Measurements from ENCODE around the gene MED25. TPM values are rescaled to one million over a fixed set of nuclear protein-coding genes. Genes with fewer than 3 reads are reported as not detected.

MED25 gene
- total RNA-seq, 2 experiments from 2014 or later, result 35.7 to 38.7 TPM

DNA sequence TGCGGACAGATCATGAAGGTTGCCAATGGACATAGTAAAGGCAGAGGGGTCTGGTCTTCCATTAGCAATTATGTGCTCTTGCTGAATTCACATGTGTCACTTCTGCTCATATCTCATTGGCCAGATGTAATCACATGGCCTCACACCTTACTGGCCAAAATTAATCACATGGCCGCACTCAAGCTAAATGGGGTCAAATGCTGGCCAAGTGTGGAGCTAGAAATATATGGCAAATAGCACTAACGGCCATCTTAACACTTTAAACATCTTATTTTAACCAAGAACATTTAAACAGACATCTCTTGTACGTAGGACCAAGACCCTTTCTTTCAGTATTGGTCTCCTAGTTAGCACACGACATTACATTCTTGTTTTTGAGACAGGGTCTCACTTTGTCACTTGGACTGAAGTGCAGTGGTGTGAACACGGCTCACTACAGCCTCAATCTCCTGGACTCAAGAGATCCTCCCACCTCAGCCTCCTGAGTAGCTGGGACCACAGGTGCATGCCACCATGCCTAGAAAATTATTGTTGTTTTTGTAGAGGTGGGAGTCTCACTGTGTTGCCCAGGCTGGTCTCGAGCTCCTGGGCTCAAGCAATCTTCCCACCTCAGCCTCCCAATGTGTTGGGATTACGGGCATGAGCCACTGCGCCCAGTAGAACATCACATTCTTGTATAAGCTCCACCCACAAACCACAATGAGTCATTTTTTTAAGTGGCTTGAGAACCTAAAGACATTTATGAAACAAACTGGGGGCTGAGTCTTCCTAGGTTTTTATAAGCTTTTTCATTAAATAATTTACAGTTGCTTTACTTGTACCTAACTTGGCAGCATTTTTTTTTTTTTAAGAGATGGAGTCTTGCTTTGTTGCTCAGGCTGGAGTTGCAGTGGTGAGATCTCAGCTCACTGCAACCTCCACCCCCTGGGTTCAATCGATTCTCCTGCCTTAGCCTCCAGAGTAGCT, 29.9 kb downstream of the MED25 start:
- ChIA-PET CTCF (interaction anchor here (0.7 to 1.7 kb wide), 8 partner anchors 9 to 131 kb away, joined by 3 to 5 read pairs (median 4); no protein-coding TSS in a partner anchor), POLR2A (interaction anchor here (0.6 to 1.7 kb wide), 9 partner anchors 10 to 337 kb away, joined by 3 to 4 read pairs (median 3); partner anchors contain the start of gene IL4I1)
- peak overlapping the region; percentile 30 for H3K27ac Mint-ChIP-seq

GRCh38 chr19:49848938-49849337, 30.8 kb downstream of the MED25 start:
- intact Hi-C loops (cut with micrococcal nuclease), result no loop called here
- H3K4me1 Mint-ChIP-seq (ENCODE audit: low read depth), result peaks cover 40% of the 10 kb centered on the region
- no peak for TF ChIP-seq CTCF (IDR thresholded peaks at IDR 0.05)
- peak overlapping the region; percentile 46 for H3K4me3 Mint-ChIP-seq
- H3K9me3 Mint-ChIP-seq, result peaks cover 10% of the 10 kb centered on the region
- ChIA-PET POLR2A (interaction anchor here (0.7 to 1.7 kb wide), 4 partner anchors 42 to 168 kb away, joined by 3 to 4 read pairs (median 3); partner anchors contain the start of gene IL4I1), CTCF (interaction anchor here (0.8 to 1.4 kb wide), 5 partner anchors 10 to 20 kb away, joined by 3 to 5 read pairs (median 4); no protein-coding TSS in a partner anchor)
- ATAC-seq (no peak), DNase-seq (no peak)
- H3K27me3 Mint-ChIP-seq, result no peaks in the 10 kb centered on the region
- peak overlapping the region; percentile 30 for H3K27ac Mint-ChIP-seq
- H3K36me3 Mint-ChIP-seq (ENCODE audit: low read depth), result peaks cover 10% of the 10 kb centered on the region

More for the DNA sequence above, 29.9 kb downstream of the MED25 start:
- H3K36me3 Mint-ChIP-seq (ENCODE audit: low read depth), result peaks cover 10% of the 10 kb centered on the region
- TF ChIP-seq CTCF (IDR thresholded peaks at IDR 0.05), result no peak
- H3K4me1 Mint-ChIP-seq (ENCODE audit: low read depth), result peaks cover 34% of the 10 kb centered on the region
- H3K4me3 Mint-ChIP-seq, result no peak overlapping the region
- DNase-seq, result peak; percentile 34
- H3K27me3 Mint-ChIP-seq, result no peaks in the 10 kb centered on the region
- peaks cover 10% of the 10 kb centered on the region for H3K9me3 Mint-ChIP-seq
- intact Hi-C loops (cut with micrococcal nuclease), result no loop called here
- no peak for ATAC-seq

GRCh38 chr19:49849433-49850220, 31.5 kb downstream of the MED25 start:
- Mint-ChIP-seq H3K27me3 (no peaks in the 10 kb centered on the region), H3K27ac (peak overlapping the region; percentile 97), H3K36me3 (ENCODE audit: low read depth) (peaks cover 10% of the 10 kb centered on the region), H3K4me1 (ENCODE audit: low read depth) (peaks cover 40% of the 10 kb centered on the region), H3K9me3 (peaks cover 10% of the 10 kb centered on the region), H3K4me3 (peak overlapping the region; percentile 88)
- intact Hi-C loops (cut with micrococcal nuclease), result no loop called here
- ATAC-seq, result no peak
- ChIA-PET CTCF (interaction anchor here (1.2 to 1.5 kb wide), 3 partner anchors 20 to 133 kb away, joined by 3 to 4 read pairs (median 3); no protein-coding TSS in a partner anchor), POLR2A (interaction anchor here (0.8 to 1.7 kb wide), 9 partner anchors 9 to 362 kb away, joined by 3 to 6 read pairs (median 3); partner anchors contain the start of genes AKT1S1, FUZ, IL4I1 and TBC1D17)
- DNase-seq, result no peak
- no peak for TF ChIP-seq CTCF (IDR thresholded peaks at IDR 0.05)

GRCh38 chr19:49850221-49850486, 32.1 kb downstream of the MED25 start:
- intact Hi-C loops (cut with micrococcal nuclease), result no loop called here
- no peak for TF ChIP-seq CTCF (IDR thresholded peaks at IDR 0.05)
- H3K27me3 Mint-ChIP-seq, result no peaks in the 10 kb centered on the region
- H3K4me1 Mint-ChIP-seq (ENCODE audit: low read depth), result peaks cover 40% of the 10 kb centered on the region
- CTCF ChIA-PET, result interaction anchor here (1.2 to 1.5 kb wide), 2 partner anchors 19 to 134 kb away, joined by 3 read pairs; no protein-coding TSS in a partner anchor
- ATAC-seq, result no peak
- H3K4me3 Mint-ChIP-seq, result peak overlapping the region; percentile 88
- POLR2A ChIA-PET, result interaction anchor here (0.8 to 6.5 kb wide), 8 partner anchors 9 to 362 kb away, joined by 3 to 64 read pairs (median 4); partner anchors contain the start of genes AKT1S1, FUZ, PNKP and TBC1D17
- H3K27ac Mint-ChIP-seq, result peak overlapping the region; percentile 97
- peaks cover 10% of the 10 kb centered on the region for H3K9me3 Mint-ChIP-seq
- DNase-seq, result no peak
- peaks cover 10% of the 10 kb centered on the region for H3K36me3 Mint-ChIP-seq (ENCODE audit: low read depth)
